LNCAP (cell line): Measurements from ENCODE around the gene GRB7.

Experiments
- CTCF ChIP-seq: fragments of 450-650 bp; IDR thresholded peaks from 2 replicates; pipeline ENCODE4 v1.5.1; 2017; ENCODE audit warnings: mild to moderate bottlenecking

The GRB7 gene

GRCh38 chr17:39705786-39706348 is 31.9 kb upstream of the GRB7 start:
- TF ChIP-seq CTCF: no peak

- TF ChIP-seq CTCF: no peak
Measured at GRCh38 chr17:39706383-39706782, 31.4 kb upstream of the GRB7 start.

- TF ChIP-seq CTCF: no peak
Measured at GRCh38 chr17:39706921-39707337, 30.8 kb upstream of the GRB7 start.

- no peak for TF ChIP-seq CTCF
Measured at GRCh38 chr17:39709319-39709997, 28.3 kb upstream of the GRB7 start.

GRCh38 chr17:39709998-39710964 is 27.5 kb upstream of the GRB7 start:
- no peak for TF ChIP-seq CTCF

GRCh38 chr17:39711851-39712250 is 25.9 kb upstream of the GRB7 start:
- TF ChIP-seq CTCF: no peak

GRCh38 chr17:39714234-39714633 is 23.5 kb upstream of the GRB7 start:
- no peak for TF ChIP-seq CTCF
